GM12891 (cell line): ENCODE results near the gene ATG5.

ENCODE experiments used
- POLR2A ChIP-seq: IDR thresholded peaks from 2 replicates; pipeline ENCODE4 v1.6.1; 2011; ENCODE audit warnings: low read depth, low read length, control low read depth
- POLR2AphosphoS5 ChIP-seq: IDR thresholded peaks from 2 replicates; pipeline ENCODE4 v1.6.1; 2011; ENCODE audit warnings: low read depth, low read length, control low read depth

DNA sequence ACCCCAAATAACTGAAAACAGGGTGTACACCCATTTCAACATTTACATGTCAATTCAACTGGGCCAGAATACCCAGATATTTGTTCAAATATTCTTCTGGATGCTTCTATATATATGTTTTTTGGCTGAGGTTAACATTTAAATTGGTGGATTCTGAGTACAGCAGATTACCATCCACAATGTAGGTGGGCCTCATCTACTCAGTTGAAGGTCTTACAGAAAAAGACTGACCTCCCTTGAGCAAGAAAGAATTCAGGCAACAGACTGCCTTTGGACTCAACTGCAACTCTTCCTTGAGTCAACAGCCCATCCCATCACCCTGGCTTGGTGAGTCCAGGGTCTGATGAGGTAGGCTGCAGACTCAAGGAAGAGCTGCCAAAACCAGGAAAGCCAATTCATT is 84.1 kb downstream of the ATG5 start:
- no peak for TF ChIP-seq POLR2AphosphoS5
- TF ChIP-seq POLR2A = no peak
